IMR-90 (cell line): ENCODE measurements around the gene MAML1. TPM values are rescaled to one million over a fixed set of nuclear protein-coding genes. Genes with fewer than 3 reads are reported as not detected.

Source experiments
- ATAC-seq: fragments of 200-7000 bp; cut with Tn5 transposase; 2 replicates; pipeline ENCODE4 v1.9.1; 2020; ENCODE audit warnings: low read depth, mild to moderate bottlenecking, moderate library complexity
- BruUV-seq: library from RNA; stranded (reverse); fragments of 400-500 nt; replicated peaks from 2 replicates; lab custom pipeline; 2021; lab: Mats Ljungman, UMichigan
- CTCF ChIA-PET: fragments of 300-600 bp; formaldehyde crosslinking; extraction: SDS; loops from one replicate; lab custom pipeline; 2021; ENCODE audit warnings: antibody characterized with exemption; lab: Yijun Ruan, JAX
- POLR2A ChIA-PET: fragments of 300-600 bp; sonication (Branson Sonifier 250); formaldehyde crosslinking; loops from one replicate; lab custom pipeline; 2022; ENCODE audit warnings: antibody characterized with exemption; ENCODE audit not compliant: unreplicated experiment; lab: Charles Lee
- DNase-seq: peaks from one replicate; pipeline ENCODE4 v3.0.0; 2013
- H2AFZ ChIP-seq: replicated peaks from 2 replicates; pipeline ENCODE3; 2013; ENCODE audit warnings: low read length, mild to moderate bottlenecking; ENCODE audit not compliant: poor library complexity
- H2AK5ac ChIP-seq: 2 replicates; pipeline ENCODE4 v1.6.1; 2013; ENCODE audit warnings: low read depth, low read length, inconsistent platforms
- H2AK9ac ChIP-seq: replicated peaks from 2 replicates; pipeline ENCODE3; 2013; ENCODE audit warnings: mild to moderate bottlenecking, low read depth, low read length, moderate library complexity; ENCODE audit not compliant: poor library complexity
- H2BK120ac ChIP-seq: 2 replicates; pipeline ENCODE4 v1.6.1; 2013; ENCODE audit warnings: low read depth, low read length, inconsistent platforms
- H2BK15ac ChIP-seq: 3 replicates; pipeline ENCODE4 v1.6.1; 2013; ENCODE audit warnings: low read depth, low read length, inconsistent platforms
- H2BK20ac ChIP-seq: 2 replicates; pipeline ENCODE4 v1.6.1; 2013; ENCODE audit warnings: low read depth, mild to moderate bottlenecking, inconsistent platforms, low read length, moderate library complexity
- H2BK5ac ChIP-seq: 2 replicates; pipeline ENCODE4 v1.6.1; 2013; ENCODE audit warnings: mild to moderate bottlenecking, low read depth, low read length, inconsistent platforms; ENCODE audit not compliant: poor library complexity, severe bottlenecking
- H3K14ac ChIP-seq: replicated peaks from 2 replicates; pipeline ENCODE4 v1.6.1; 2013; ENCODE audit warnings: low read depth, low read length, inconsistent platforms
- H3K18ac ChIP-seq: 2 replicates; pipeline ENCODE4 v1.6.1; 2013; ENCODE audit warnings: low read depth, low read length, control low read depth
- H3K23ac ChIP-seq: 2 replicates; pipeline ENCODE4 v1.6.1; 2013; ENCODE audit warnings: low read depth, low read length, inconsistent platforms
- H3K27ac ChIP-seq: 2 replicates; pipeline ENCODE4 v1.5.1; 2013; ENCODE audit warnings: mild to moderate bottlenecking, control low read depth, low read length; ENCODE audit not compliant: insufficient read depth
- H3K27me3 ChIP-seq: 2 replicates; pipeline ENCODE4 v1.6.1; 2013; ENCODE audit warnings: low read length; ENCODE audit not compliant: control insufficient read depth, insufficient read depth
- H3K36me3 ChIP-seq: 2 replicates; pipeline ENCODE4 v1.6.1; 2013; ENCODE audit warnings: low read length, mixed read lengths; ENCODE audit not compliant: control insufficient read depth, insufficient read depth
- H3K4ac ChIP-seq: 2 replicates; pipeline ENCODE4 v1.6.1; 2013; ENCODE audit warnings: low read depth, low read length, inconsistent platforms
- H3K4me1 ChIP-seq: 2 replicates; pipeline ENCODE4 v1.6.1; 2013; ENCODE audit warnings: low read length, mixed read lengths; ENCODE audit not compliant: control insufficient read depth, insufficient read depth
- H3K4me2 ChIP-seq: 2 replicates; pipeline ENCODE4 v1.6.1; 2013; ENCODE audit warnings: low read depth, mild to moderate bottlenecking, control low read depth, low read length, moderate library complexity
- H3K4me3 ChIP-seq: 2 replicates; pipeline ENCODE4 v1.5.1; 2013; ENCODE audit warnings: low read depth, mild to moderate bottlenecking, control low read depth, low read length, moderate library complexity; ENCODE audit not compliant: insufficient read depth
- H3K56ac ChIP-seq: 2 replicates; pipeline ENCODE4 v1.6.1; 2013; ENCODE audit warnings: low read length, inconsistent platforms; ENCODE audit not compliant: insufficient read depth; ENCODE audit errors: extremely low read depth
- H3K79me1 ChIP-seq, 2 experiments: 2 replicates each; pipeline ENCODE4 v1.6.1; 2013; ENCODE audit warnings: low read length in 2 of 2, inconsistent platforms in 1 of 2, low read depth in 1 of 2
- H3K9ac ChIP-seq: 2 replicates; pipeline ENCODE4 v1.6.1; 2013; ENCODE audit warnings: low read depth, low read length, control low read depth
- H3K9me1 ChIP-seq: 2 replicates; pipeline ENCODE4 v1.6.1; 2013; ENCODE audit warnings: low read length, inconsistent platforms; ENCODE audit not compliant: insufficient read depth
- H3K9me3 ChIP-seq: 2 replicates; pipeline ENCODE4 v1.6.1; 2013; ENCODE audit warnings: low read length; ENCODE audit not compliant: control insufficient read depth, insufficient read depth
- H4K20me1 ChIP-seq: 2 replicates; pipeline ENCODE4 v1.6.1; 2013; ENCODE audit warnings: low read length, inconsistent platforms; ENCODE audit not compliant: insufficient read depth
- H4K5ac ChIP-seq: 2 replicates; pipeline ENCODE4 v1.6.1; 2013; ENCODE audit warnings: mild to moderate bottlenecking, low read depth, low read length, control low read depth
- H4K8ac ChIP-seq, 2 experiments: 2 replicates each; pipeline ENCODE4 v1.6.1; 2013; ENCODE audit warnings: low read depth in 2 of 2, low read length in 2 of 2, control low read depth in 1 of 2, inconsistent platforms in 1 of 2
- H4K91ac ChIP-seq: 2 replicates; pipeline ENCODE4 v1.6.1; 2013; ENCODE audit warnings: low read depth, low read length, inconsistent platforms; ENCODE audit not compliant: insufficient read depth
- BHLHE40 ChIP-seq: fragments of 150-350 bp; IDR thresholded peaks from 2 replicates; pipeline ENCODE4 v1.6.1; 2016; ENCODE audit warnings: mild to moderate bottlenecking, low read depth, low read length
- CHD1 ChIP-seq: IDR thresholded peaks from 2 replicates; pipeline ENCODE4 v1.6.1; 2012; ENCODE audit warnings: low read depth, low read length, improper control_type of control experiment
- ELK1 ChIP-seq: fragments of 150-350 bp; IDR thresholded peaks from 2 replicates; pipeline ENCODE4 v1.6.1; 2016; ENCODE audit warnings: low read depth, mild to moderate bottlenecking, low read length, moderate library complexity, borderline replicate concordance
- FOS ChIP-seq: fragments of 150-350 bp; IDR thresholded peaks from 2 replicates; pipeline ENCODE4 v1.6.1; 2016; ENCODE audit warnings: low read depth, low read length
- MAFK ChIP-seq: IDR thresholded peaks from 2 replicates; pipeline ENCODE4 v1.6.1; 2012; ENCODE audit warnings: low read depth, low read length, improper control_type of control experiment
- MAZ ChIP-seq: IDR thresholded peaks from 2 replicates; pipeline ENCODE4 v1.6.1; 2012; ENCODE audit warnings: low read depth, mild to moderate bottlenecking, low read length, improper control_type of control experiment, moderate library complexity, borderline replicate concordance
- MXI1 ChIP-seq: IDR thresholded peaks from 2 replicates; pipeline ENCODE4 v1.6.1; 2012; ENCODE audit warnings: low read depth, mild to moderate bottlenecking, low read length, moderate library complexity, borderline replicate concordance
- POLR2A ChIP-seq: IDR thresholded peaks from 2 replicates; pipeline ENCODE4 v1.6.1; 2012; ENCODE audit warnings: mild to moderate bottlenecking, low read depth, low read length
- RAD21 ChIP-seq: IDR thresholded peaks from 2 replicates; pipeline ENCODE4 v1.6.1; 2012; ENCODE audit warnings: low read length, improper control_type of control experiment
- SMC3 ChIP-seq: fragments of 150-350 bp; IDR thresholded peaks from 2 replicates; pipeline ENCODE4 v1.6.1; 2016; ENCODE audit warnings: low read depth, mild to moderate bottlenecking, antibody characterized with exemption, low read length, moderate library complexity
- USF2 ChIP-seq: fragments of 150-350 bp; IDR thresholded peaks from 2 replicates; pipeline ENCODE4 v1.6.1; 2017; ENCODE audit warnings: mild to moderate bottlenecking, antibody characterized with exemption, low read length, low read depth
- WGBS, 2 experiments: methylation state at CpG; one replicate each; pipeline versions ENCODE4 v1.1.5 to v1.1.7; 2013; ENCODE audit warnings: missing lambda C conversion rate in 2 of 2; ENCODE audit not compliant: insufficient read length in 1 of 2; ENCODE audit errors: extremely low coverage in 2 of 2; 5-methylcytosine and 5-hydroxymethylcytosine counted together
- dilution Hi-C: fragments of 300-500 bp; cut with HindIII; formaldehyde crosslinking; loops from one replicate; pipeline ENCODE4 v1.14.3; 2018; ENCODE audit warnings: low sequenced_read_pairs; ENCODE audit not compliant: unreplicated experiment
- in situ Hi-C: fragments of 300-500 bp; cut with MboI; formaldehyde crosslinking; loops from 3 replicates; pipeline ENCODE4 v1.14.3; 2019; ENCODE audit warnings: low sequenced_read_pairs, inconsistent platforms, mixed read lengths
- intact Hi-C: fragments of 100-400 bp; cut with micrococcal nuclease; formaldehyde crosslinking; loops from 2 replicates; pipeline ENCODE4 v1.10.0; 2022
- polyA plus RNA-seq, 3 experiments: library from polyadenylated mRNA; depleted of rRNA; stranded (reverse); fragments of >200 nt; gene quantifications; 2 replicates each; pipeline ENCODE4 v1.2.3, GENCODE V29; 2012; ENCODE audit warnings: low replicate concordance in 1 of 3
- total RNA-seq: library from RNA; depleted of rRNA; stranded (reverse); fragments of >200 nt; gene quantifications from 2 replicates; pipeline ENCODE4 v1.2.3, GENCODE V29; 2012

MAML1 gene
- total and polyA plus RNA-seq, 2 of the 4 experiments (the other 2 are of a cell fraction), result 4.7 to 10.2 TPM

GRCh38 chr5:179777456-179777855 lies 44.8 kb downstream of the MAML1 start:
- Histone ChIP-seq H2BK120ac (no peak overlapping the region), H4K20me1 (0 out of 2 replicates have a peak, but pooled peaks cover 3% of the 10 kb centered on the region), H3K9me3 (no peaks in the 10 kb centered on the region), H2AFZ (no peak overlapping the region), H3K14ac (no peak overlapping the region), H3K27me3 (no peaks in the 10 kb centered on the region), H4K5ac (no peak overlapping the region), H3K4me1 (no peaks in the 10 kb centered on the region), H2AK5ac (no peak overlapping the region), H4K8ac (no peak overlapping the region), H3K36me3 (peaks cover 61% of the 10 kb centered on the region), H3K4ac (no peak overlapping the region), H3K4me3 (no peak overlapping the region), H3K27ac (no peak overlapping the region), H3K23ac (no peak overlapping the region), H3K9ac (no peak overlapping the region), H2BK15ac (no peak overlapping the region), H2BK5ac (no peak overlapping the region), H2AK9ac (no peak overlapping the region), H2BK20ac (no peak overlapping the region), H3K79me1 (peaks cover 9 to 15% of the 10 kb centered on the region in 2 experiments), H3K9me1 (no peaks in the 10 kb centered on the region), H4K91ac (no peak overlapping the region), H3K18ac (no peak overlapping the region), H3K56ac (no peak overlapping the region), H3K4me2 (no peak overlapping the region)
- DNase-seq, result no peak
- ATAC-seq, result no peak
- 100% methylated on average over 2 of the region's 10 CpGs; no CpG with 5 or more reads in 1 of the 2 experiments for WGBS, 2 experiments
- CTCF ChIA-PET, result no interaction called here
- POLR2A ChIA-PET, result no interaction called here
- BruUV-seq, result no TSS peak
- dilution Hi-C loops, result no loop called here
- no peak for TF ChIP-seq CHD1
- no peak for TF ChIP-seq POLR2A
- no peak for TF ChIP-seq MAZ
- TF ChIP-seq RAD21, result no peak
- no peak for TF ChIP-seq MAFK
- no peak for TF ChIP-seq MXI1
- TF ChIP-seq USF2, result no peak
- TF ChIP-seq BHLHE40, result no peak
- no peak for TF ChIP-seq ELK1
- TF ChIP-seq FOS, result no peak
- no peak for TF ChIP-seq SMC3
- intact Hi-C loops, result no loop called here
- in situ Hi-C loops, result no loop called here
